GM19043 (cell line): ENCODE data around the gene MED25.

Experiments used
- ATAC-seq: cut with Tn5 transposase; IDR thresholded peaks from one replicate; pipeline ENCODE4 v1.9.1; 2021; ENCODE audit warnings: low read depth; ENCODE audit not compliant: unreplicated experiment

Gene MED25

DNA sequence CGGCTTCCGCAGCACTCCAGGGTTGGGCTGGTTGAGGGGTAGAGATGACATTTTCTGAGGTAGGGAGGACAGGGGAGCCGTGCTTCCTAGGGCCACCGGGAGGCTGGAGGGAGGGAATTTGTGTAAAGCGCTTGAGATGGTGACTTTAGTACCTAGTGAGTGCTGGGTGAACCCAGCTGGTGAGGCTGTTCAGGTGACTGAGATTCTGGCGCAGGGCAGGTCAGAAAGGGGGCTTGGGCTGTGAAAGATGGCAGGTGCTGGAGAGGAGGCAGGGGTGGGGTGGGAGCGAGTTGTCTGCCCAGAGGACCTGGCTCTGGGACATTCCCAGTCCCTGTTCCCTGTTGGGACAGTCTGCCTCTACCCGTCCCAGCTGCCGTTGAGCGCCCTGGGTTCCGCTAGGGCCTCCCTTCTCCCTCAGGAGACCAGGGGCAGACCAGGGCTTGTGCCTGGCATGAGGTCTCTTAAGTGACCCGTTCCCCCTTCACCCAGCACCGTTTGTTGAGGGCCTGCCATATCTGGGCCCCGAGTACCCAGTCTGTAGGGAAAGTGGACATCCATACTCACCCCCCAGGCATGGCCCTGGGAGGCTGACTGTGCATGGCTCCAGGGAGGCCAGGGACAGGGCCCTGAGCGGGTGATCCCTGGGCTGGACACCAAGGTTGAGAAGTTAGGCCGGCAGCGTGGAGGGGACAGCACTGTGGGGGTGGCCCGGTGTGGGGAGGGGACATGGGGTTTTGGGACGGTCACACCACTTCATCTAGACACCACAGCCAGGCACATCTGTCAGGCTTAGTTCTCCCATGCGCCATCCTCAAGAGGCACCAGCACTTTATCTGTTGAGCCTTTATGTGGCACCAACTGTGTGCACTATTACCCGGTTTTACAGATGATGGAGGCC lies 37.8 kb downstream of the MED25 start:
- no peak for ATAC-seq

DNA sequence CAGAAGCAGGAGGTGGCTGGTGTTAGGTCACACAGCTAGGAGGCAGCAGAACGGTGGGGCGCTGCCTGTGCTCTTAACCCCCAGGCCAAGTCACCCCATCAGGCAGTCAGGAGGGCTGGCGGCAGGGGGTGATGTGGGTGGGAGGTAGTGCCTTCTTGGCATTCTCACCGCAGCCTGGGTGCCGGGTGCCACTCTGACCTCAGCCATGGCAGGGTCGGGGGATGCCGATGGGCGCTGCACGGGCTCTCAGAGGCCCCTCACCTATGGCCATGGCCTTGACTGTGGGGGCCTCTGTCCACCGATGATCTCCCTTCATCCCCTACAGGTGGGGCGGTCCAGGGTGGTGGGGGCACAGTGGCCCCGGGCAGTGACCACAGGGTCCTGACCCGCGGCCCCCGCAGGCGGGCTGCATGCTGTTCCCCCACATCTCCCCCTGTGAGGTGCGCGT lies 38.5 kb downstream of the MED25 start:
- ATAC-seq = no peak

DNA sequence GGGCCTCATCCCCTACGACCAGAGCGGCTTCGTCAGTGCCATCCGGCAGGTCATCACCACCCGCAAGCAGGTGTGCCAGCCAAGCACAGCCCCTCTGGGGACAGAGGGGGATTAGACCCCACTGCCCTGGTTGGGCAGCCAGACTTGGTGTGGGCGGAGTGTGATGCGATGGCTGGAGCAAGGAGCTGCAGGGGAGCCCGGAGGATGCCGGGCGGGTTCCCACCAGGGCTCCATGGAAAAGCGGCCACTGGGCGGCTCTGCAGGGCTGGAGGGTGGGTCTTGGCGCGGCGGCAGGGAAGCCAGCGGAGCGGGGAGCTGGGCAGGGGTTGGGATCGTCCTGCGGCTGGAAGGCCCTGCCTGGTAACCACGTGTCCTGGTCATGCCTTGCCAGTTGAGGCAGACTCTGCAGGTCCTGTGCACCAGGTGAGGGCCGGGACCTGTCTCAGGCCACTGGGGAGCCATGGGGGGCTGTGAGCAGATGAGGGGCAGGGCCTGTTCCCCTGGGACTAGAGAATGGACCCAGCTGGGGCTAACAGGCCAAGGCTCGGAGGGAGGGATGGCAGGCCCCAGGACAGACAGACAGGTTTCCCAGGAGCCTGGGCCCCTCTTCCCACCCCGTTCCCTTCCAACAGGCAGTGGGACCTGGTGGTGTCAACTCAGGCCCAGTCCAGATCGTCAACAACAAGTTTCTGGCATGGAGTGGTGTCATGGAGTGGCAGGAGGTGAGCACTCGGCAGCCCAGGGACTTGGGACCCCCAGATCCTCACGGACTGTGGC lies 39.2 kb downstream of the MED25 start:
- ATAC-seq = no peak

DNA sequence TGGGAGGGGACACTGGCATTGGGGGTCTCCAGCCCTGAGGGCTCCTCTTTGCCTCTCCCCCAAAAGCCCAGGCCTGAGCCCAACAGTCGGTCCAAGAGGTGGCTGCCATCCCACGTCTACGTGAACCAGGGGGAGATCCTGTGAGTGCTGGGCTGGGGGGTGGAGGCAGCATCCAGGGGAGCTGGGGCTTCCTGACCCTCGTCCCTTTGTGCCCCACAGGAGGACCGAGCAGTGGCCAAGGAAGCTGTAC lies 39.7 kb downstream of the MED25 start:
- no peak for ATAC-seq

DNA sequence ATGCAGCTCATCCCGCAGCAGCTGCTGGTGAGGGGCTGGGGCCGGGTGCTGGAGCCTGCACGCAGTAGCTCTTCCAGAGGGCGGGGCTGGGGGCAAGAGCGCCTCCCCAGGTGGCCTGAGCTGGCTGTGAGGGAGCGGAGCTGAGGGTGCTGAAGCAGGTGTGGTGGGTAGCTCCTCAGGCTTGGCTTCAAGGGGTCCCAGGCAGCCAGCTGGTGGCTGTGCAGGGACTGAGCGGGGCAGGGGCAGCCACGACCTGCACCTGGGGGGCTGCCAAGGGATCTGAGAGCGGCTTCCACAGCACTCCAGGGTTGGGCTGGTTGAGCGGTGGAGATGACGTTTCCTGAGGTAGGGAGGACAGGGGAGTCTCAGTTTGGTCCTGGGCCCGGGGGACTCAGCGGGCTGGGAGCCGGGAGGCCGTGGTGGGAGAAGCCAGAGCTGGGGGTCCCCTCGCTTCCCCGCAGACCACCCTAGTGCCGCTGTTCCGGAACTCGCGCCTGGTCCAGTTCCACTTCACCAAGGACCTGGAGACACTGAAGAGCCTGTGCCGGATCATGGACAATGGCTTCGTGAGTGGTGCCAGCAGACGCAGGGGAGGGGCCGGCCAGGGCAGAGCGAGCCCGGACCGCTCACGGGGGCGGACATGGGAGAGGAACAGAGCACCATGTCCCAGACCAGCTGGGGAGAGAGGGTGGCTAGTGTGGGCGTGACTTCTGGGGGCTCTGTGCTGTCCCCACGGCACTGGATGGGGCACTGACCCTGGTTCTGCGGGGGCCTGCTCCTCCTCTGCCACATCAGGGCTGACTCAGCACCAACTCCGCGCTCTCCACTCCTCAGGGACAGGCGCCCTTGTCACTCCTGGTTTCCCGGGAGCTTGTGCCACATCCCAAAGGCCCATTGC lies 40.2 kb downstream of the MED25 start:
- no peak for ATAC-seq

DNA sequence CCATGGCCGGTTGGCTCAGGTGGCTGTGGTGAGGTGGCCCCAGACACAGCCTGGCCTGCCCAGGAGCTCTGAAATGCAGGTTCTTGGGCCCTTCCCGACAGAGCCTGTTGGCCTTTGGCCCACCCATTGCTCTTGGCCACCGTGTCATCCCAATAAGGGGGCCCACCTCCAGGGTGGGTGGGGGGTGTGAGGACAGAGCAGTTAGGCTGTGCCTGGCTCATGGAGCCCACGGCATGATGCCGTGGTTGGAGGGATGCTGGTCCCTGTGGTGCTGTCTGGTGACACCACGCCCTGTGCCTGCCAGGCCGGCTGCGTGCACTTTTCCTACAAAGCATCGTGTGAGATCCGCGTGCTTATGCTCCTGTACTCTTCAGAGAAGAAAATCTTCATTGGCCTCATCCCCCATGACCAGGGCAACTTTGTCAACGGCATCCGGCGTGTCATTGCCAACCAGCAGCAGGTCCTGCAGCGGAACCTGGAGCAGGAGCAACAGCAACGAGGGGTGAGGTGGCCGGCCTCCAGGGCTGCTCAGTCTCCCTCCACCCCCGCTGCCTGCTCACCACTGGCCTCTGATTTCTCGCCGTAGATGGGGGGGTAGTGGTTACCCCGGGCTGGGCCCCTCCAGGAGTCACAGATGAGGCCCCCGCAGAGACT lies 41.7 kb downstream of the MED25 start:
- no peak for ATAC-seq

DNA sequence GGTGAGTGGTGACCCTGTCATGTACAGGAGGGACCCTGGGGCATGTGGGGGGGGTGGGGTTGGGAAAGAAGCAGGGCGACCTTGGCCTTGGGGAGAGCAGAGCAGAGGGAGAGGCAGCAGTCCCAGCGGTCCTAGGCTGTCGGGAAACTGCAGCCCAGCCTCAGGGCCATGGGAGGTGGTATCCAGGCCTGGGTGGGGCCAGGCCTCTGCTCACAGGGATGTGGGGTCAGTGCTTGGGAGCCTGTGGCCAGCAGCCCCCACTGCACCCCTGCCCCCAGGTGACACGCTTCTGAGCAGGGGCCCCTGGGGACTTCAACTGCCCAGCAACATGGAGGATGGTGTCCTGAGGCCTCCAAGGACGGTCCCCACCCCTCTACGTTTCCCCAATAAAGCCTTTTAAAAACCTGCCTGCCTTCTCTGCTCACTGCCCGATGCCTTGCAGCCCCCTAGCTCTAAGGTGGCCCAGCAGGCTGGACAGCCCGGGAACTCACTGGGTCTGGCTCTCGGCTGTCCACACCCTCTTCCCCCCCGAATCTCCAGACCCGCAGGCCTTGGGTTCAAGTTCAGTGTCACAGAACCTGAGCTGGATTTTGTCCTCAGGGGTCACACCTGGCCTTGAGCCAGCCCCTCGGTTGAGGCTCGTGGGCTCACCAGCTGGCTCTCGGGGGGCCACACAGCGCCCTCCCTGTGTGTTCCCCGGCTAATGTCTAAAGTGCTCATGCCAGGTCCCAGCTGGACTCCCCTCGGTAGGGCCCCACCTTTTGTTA lies 42.4 kb downstream of the MED25 start:
- no peak for ATAC-seq

DNA sequence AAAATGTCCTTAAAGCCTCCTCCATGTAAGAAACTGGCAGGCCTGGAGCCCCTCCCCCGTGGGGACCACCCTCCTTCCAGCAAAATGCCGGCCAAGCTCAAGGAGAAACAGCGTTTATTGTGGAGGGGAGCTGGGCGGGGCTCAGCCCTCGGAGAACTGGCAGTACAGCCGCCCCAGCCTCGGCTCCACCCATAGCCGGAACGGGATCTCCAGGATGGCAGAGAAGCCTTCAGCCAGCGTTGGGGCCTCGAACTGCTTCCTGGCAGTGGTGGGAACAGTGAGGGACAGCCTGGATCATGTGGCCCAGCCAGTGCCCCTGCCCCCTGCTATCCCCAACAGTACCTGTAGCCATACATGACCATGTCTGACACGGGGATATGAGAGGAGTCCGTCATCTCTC lies 43.0 kb downstream of the MED25 start:
- ATAC-seq = no peak

DNA sequence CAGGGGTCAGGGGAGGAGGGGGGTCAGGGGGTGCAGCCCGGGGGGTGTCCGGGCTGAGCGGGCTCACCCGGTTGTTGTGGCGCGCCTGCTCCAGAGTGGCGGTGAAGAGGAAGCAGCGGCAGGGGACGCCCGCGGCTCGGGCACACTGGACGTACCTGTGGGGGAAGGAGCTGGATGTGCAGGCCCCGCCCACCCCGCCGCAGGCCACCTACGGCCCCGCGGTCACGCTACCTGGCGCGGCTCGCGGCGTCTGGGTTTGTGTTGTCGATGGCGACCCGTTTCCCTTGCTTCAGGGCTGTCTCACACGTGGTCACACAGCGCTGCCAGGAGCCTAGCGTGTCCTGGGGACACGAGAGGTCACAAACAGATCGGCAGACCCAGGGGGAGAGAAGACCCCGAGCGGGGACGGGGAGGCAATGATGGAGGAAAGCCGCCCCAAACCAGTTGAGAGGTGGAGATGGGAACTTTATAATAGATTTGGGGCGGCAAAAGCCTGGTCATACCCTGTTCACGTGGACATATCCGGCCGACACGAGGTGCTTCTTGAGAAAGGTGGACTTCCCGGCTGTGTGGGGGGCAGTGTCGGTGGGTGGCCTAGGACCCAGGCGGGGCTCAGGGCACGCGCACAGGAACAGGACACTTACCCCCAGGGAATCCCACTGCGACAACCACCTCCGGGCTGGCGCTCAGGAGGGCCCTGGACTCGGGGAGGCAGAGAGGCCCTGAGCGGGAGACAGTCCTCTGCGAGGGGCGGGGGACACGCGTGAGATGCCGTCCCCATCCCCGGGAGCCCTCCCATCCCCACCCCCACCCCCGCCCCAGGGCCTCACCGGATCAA lies 43.7 kb downstream of the MED25 start:
- ATAC-seq = no peak

DNA sequence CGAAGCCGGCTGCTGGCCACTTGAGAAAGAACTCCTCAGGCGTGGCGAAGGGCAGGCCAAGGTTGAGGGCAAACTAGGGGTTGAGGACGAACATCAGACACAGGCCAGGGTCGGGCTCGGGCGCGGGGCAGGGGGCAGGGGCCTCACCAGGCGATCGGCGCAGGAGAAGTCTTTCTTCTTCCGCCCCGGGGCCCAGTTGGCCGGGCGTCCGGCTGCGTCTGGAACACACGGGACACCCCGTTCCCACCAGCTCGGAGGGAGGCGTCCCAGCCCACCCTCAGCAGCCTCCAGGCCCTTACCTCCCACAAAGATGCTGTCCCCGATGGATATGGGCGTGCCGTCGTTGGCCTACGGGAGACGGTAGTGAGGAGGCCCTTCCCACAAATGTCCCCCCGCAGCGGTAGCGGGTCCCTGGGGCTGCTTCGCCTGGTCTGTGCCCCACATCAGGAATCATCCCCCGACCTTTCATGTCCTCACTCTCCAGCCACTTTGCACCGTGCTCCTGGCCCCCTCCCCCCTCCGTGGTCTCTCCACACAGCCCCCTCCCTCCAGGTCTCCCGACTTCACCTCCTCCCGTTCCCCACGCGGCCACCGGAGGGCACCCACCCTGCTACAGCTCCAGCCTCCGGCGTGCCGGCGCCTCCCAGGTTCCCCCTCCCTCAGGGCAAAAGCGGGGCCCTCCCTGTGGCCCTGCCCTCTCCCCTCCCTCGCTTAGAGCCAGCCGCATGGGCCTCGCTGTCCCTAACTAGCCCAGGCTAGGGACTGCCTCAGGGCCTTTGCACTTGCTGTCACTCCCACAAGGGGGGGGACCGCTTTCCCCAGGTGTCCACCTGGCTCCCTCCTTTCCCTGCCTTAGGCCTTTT lies 44.5 kb downstream of the MED25 start:
- no peak for ATAC-seq

DNA sequence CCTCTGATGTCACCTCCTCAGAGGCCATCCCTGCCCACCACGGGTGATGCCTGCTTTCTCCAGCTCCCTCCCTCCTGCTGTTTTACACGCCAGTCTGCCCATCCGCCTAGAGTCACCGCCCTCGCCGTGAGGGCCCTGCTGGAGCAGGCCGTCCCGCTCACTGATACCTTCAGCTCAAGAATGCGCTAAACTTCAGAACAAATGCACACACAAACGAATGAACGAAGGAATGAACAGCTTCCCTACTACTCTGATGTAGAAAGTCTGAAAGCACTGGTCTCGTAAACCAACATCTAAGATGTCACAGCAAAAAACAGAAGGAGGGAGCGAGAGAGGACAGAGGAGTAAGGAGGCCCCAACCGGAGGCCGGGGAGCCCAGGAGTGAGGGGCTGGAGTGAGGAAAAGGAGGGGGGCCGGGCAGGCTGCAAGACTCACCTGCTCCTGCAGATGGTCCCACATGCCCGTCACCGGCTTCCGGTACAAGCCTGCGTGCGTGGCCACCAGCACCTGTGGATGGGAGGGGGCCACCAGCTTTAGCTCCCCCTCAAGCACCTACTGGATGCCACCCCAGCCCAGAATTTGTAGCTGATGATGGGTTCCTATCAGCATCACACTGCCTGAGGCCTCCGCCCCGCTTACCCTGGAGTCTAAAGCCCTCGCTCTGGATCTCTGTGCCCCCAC lies 45.3 kb downstream of the MED25 start:
- no peak for ATAC-seq

DNA sequence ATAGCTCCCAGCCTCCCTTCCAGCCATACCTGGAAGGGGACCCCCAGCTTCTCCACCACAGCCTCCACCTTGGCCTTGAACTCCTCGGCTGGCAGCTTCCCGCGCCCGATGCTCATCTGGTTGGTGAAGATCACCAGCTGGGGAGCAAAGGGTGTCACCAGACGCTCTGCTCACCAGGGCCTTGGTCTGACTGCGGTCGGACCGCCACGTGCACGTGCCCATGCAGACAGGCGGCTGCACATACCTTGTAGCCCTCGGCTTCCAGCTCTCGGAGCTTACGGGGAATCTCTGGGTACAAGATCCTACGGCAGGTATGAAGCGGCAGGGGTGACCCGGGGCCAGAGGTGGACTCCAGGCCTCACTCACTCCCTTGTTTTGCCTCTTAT lies 45.8 kb downstream of the MED25 start:
- ATAC-seq = no peak

DNA sequence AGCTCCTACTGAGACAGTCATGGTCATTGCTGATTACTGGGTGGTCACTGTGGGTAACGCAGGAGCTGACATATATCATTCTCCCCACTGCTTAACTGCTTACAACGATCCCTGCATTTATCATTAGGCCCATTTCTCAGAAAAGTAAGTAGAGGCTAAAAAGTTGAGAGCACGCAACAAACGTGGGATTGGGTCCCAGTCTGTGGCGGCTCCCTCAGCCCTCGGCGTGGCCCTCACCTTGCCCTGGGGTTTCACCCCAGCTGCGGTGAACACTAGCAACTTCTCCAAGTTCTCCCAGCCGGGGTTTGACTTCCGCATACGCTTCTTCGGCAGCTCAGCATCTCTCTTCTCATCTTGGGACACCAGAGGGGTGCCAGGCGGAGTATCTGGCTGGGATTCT lies 46.8 kb downstream of the MED25 start:
- no peak for ATAC-seq

DNA sequence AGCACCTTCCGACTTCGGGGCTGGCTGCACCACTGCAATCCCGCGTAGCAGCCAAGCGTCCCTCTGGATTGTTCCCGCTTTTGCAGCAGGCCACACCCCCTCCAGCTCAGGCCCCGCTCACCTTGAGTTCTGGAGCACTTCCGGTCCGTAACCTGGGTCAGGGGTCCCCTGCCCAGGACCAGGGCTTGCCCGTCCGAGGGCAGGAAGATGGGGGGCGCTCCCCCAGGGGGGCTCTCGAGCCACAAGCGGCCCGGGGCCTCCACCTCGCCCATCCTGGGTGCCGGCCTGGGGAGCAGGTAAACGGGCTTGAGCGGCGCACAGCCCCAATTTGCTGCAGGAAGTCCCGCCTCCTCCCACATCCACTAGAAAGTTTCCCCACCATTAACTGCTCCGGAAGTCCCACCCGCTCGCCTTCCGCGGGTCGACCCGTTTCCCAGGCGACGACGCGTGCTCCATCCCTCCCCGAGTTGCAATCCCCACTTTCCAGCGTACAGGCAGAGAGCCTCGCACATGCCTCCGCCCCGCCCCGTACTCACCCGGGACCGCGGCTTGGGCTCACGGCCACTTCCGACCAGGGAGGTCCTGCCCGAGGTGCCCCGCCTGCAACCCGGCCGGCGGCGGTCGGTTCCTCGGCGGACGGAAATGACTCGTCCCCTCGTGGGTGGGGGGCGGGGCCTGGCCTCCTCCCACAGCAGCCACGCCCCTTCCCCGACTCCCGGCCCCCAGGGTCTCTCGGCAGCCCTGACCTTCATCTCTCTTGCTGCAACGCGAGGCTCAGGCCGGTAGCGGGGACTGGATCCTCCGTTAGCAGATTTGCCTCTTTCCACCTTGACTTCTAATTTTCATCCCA lies 49.1 kb downstream of the MED25 start, which contains the start of gene PNKP:
Gene PNKP, minus strand, starts transcription at position 644 of the 850 bp plus-strand sequence. Its CDS starts 372 bp downstream, at position 272.
- peak; percentile 36 for ATAC-seq

DNA sequence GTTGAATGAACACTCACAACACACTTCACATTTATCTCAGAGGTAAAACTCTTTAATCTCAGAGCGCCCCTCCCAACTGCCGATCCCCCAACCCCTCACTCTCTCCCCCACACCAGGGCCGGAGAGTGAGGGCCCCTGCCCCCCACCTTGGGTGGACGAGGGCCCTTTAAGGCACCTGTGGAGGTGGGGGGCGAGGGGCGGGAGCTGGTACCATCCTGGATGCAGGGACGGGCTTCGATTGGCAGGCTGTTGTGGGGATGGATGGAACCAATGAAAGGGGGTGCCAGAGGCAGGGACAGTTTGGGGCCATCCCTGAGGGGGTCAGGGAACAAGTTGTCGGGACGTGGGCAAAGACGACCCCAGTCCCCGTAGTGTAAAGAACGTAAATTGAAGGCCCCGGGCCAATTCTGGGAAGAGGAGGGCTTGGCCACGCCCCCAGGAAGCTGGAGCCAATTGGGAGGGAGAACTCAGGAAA lies 51.0 kb downstream of the MED25 start:
- no peak for ATAC-seq
